OCI-LY7 (cell line): ENCODE results near the gene CRYBG1. TPM values are rescaled to one million over a fixed set of nuclear protein-coding genes. Genes with fewer than 3 reads are reported as not detected.

Experiments used
- BruUV-seq: library from RNA; stranded (reverse); fragments of 400-500 nt; replicated peaks from 2 replicates; lab custom pipeline; 2021; lab: Mats Ljungman, UMichigan
- CTCF ChIA-PET: fragments of 300-600 bp; sonication (Branson Sonifier 250); formaldehyde crosslinking; loops from one replicate; lab custom pipeline; 2022; ENCODE audit warnings: antibody characterized with exemption; ENCODE audit not compliant: unreplicated experiment; lab: Charles Lee
- POLR2A ChIA-PET: fragments of 300-600 bp; sonication (Branson Sonifier 250); formaldehyde crosslinking; loops from one replicate; lab custom pipeline; 2022; ENCODE audit warnings: antibody characterized with exemption; lab: Charles Lee
- DNase-seq: peaks from one replicate; pipeline ENCODE4 v3.0.0-alpha.2; 2015; ENCODE audit warnings: low spot score
- H2AFZ ChIP-seq: fragments of 200-600 bp; sonication (generic), shearing (Covaris generic); 2 replicates; pipeline ENCODE4 v1.6.1; 2014; ENCODE audit warnings: mild to moderate bottlenecking, antibody characterized with exemption, low read length, moderate library complexity
- H3K27ac ChIP-seq: fragments of 200-600 bp; sonication (generic); 2 replicates; pipeline ENCODE4 v1.5.1; 2014; ENCODE audit warnings: mixed run types, low read depth, mild to moderate bottlenecking, moderate library complexity, low read length, inconsistent platforms; ENCODE audit not compliant: poor library complexity, severe bottlenecking
- H3K36me3 ChIP-seq: fragments of 200-600 bp; sonication (generic); 2 replicates; pipeline ENCODE4 v1.6.1; 2014; ENCODE audit warnings: mild to moderate bottlenecking, antibody characterized with exemption, low read length, moderate library complexity, mixed read lengths; ENCODE audit not compliant: insufficient read depth
- H3K4me1 ChIP-seq: fragments of 200-600 bp; sonication (generic); 2 replicates; pipeline ENCODE4 v1.5.1; 2014; ENCODE audit warnings: mild to moderate bottlenecking, low read length; ENCODE audit not compliant: insufficient read depth, poor library complexity, severe bottlenecking
- H3K4me2 ChIP-seq: fragments of 200-600 bp; sonication (generic); 2 replicates; pipeline ENCODE4 v1.6.1; 2014; ENCODE audit warnings: mild to moderate bottlenecking, low read length
- H3K4me3 ChIP-seq: fragments of 200-600 bp; sonication (generic); 2 replicates; pipeline ENCODE4 v1.5.1; 2014; ENCODE audit warnings: mild to moderate bottlenecking, low read depth, low read length; ENCODE audit not compliant: poor library complexity, severe bottlenecking
- H3K79me2 ChIP-seq: fragments of 200-600 bp; sonication (generic); 2 replicates; pipeline ENCODE4 v1.6.1; 2016; ENCODE audit warnings: low read depth, mild to moderate bottlenecking, low read length, moderate library complexity, mixed read lengths; ENCODE audit not compliant: insufficient read depth
- H3K9me2 ChIP-seq: fragments of 200-600 bp; sonication (generic); 2 replicates; pipeline ENCODE4 v1.6.1; 2016; ENCODE audit warnings: mild to moderate bottlenecking, low read length, mixed read lengths; ENCODE audit not compliant: insufficient read depth
- H3K9me3 ChIP-seq: fragments of 200-600 bp; sonication (generic); 2 replicates; pipeline ENCODE4 v1.6.1; 2014; ENCODE audit warnings: mild to moderate bottlenecking, mixed run types, low read length, mixed read lengths
- H4K20me1 ChIP-seq: fragments of 200-600 bp; sonication (generic); 2 replicates; pipeline ENCODE4 v1.6.1; 2014; ENCODE audit warnings: mild to moderate bottlenecking, antibody characterized with exemption, low read length, moderate library complexity, mixed read lengths; ENCODE audit not compliant: insufficient read depth
- EZH2phosphoT487 ChIP-seq: fragments of 200-600 bp; sonication (generic); IDR thresholded peaks from 2 replicates; pipeline ENCODE4 v1.6.1; 2018; ENCODE audit warnings: low read depth, borderline replicate concordance, mild to moderate bottlenecking, mixed run types, antibody characterized with exemption, low read length, moderate library complexity, mixed read lengths
- intact Hi-C: fragments of 100-400 bp; cut with micrococcal nuclease; formaldehyde crosslinking; loops from one replicate; pipeline ENCODE4 v1.10.0; 2022; ENCODE audit not compliant: unreplicated experiment
- total RNA-seq, 2 experiments: library from RNA; depleted of rRNA in 1 of 2; stranded (reverse); fragments of >200 nt in 1 of 2; shearing (Covaris generic) in 1 of 2; gene quantifications; 2 replicates each; pipeline ENCODE4 v1.2.3, GENCODE V29; 2014 to 2022
- TF ChIP-seq, protein P1 (sequence below): fragments of 200-600 bp; sonication (generic); conservative IDR thresholded peaks from 2 replicates; pipeline ENCODE4 v1.5.1; 2014; ENCODE audit warnings: mild to moderate bottlenecking, antibody characterized with exemption, low read length, moderate library complexity, mixed read lengths

Gene CRYBG1
- total RNA-seq, 2 experiments from 2014 or later: 41.7 to 66.2 TPM

GRCh38 chr6:106372838-106373501 is 12.5 kb downstream of the CRYBG1 start:
- H3K27ac ChIP-seq: no peak overlapping the region
- H3K79me2 ChIP-seq: no peaks in the 10 kb centered on the region
- BruUV-seq: no TSS peak
- CTCF ChIA-PET: no interaction called here
- DNase-seq: no peak
- POLR2A ChIA-PET: interaction anchor here (0.7 kb wide), 1 partner anchor 21 kb away, joined by 5 read pairs; no protein-coding TSS in a partner anchor
- H3K36me3 ChIP-seq: no peaks in the 10 kb centered on the region
- intact Hi-C loops: no loop called here
- no peak for TF ChIP-seq EZH2phosphoT487
- TF ChIP-seq, protein P1, sequence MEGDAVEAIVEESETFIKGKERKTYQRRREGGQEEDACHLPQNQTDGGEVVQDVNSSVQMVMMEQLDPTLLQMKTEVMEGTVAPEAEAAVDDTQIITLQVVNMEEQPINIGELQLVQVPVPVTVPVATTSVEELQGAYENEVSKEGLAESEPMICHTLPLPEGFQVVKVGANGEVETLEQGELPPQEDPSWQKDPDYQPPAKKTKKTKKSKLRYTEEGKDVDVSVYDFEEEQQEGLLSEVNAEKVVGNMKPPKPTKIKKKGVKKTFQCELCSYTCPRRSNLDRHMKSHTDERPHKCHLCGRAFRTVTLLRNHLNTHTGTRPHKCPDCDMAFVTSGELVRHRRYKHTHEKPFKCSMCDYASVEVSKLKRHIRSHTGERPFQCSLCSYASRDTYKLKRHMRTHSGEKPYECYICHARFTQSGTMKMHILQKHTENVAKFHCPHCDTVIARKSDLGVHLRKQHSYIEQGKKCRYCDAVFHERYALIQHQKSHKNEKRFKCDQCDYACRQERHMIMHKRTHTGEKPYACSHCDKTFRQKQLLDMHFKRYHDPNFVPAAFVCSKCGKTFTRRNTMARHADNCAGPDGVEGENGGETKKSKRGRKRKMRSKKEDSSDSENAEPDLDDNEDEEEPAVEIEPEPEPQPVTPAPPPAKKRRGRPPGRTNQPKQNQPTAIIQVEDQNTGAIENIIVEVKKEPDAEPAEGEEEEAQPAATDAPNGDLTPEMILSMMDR: no peak
- no peaks in the 10 kb centered on the region for H3K9me2 ChIP-seq
- H3K4me1 ChIP-seq: no peaks in the 10 kb centered on the region
- H2AFZ ChIP-seq: no peak overlapping the region
- H3K4me3 ChIP-seq: no peak overlapping the region
- no peak overlapping the region for H3K4me2 ChIP-seq
- H4K20me1 ChIP-seq: no peaks in the 10 kb centered on the region
- no peaks in the 10 kb centered on the region for H3K9me3 ChIP-seq

GRCh38 chr6:106373502-106374239 is 13.2 kb downstream of the CRYBG1 start:
- intact Hi-C loops: no loop called here
- Histone ChIP-seq H3K79me2 (no peaks in the 10 kb centered on the region), H3K4me1 (no peaks in the 10 kb centered on the region), H3K27ac (no peak overlapping the region), H3K4me3 (no peak overlapping the region), H3K36me3 (no peaks in the 10 kb centered on the region), H4K20me1 (no peaks in the 10 kb centered on the region), H3K9me2 (no peaks in the 10 kb centered on the region), H3K9me3 (no peaks in the 10 kb centered on the region), H2AFZ (no peak overlapping the region), H3K4me2 (no peak overlapping the region)
- POLR2A ChIA-PET: no interaction called here
- TF ChIP-seq, protein P1: no peak
- no peak for TF ChIP-seq EZH2phosphoT487
- CTCF ChIA-PET: no interaction called here
- no peak for DNase-seq
- no TSS peak for BruUV-seq
